GM12878 (cell line): ENCODE results near the gene WEE2. TPM values are rescaled to one million over a fixed set of nuclear protein-coding genes. Genes with fewer than 3 reads are reported as not detected.

ENCODE experiments used
- ATAC-seq: fragments of 200-7000 bp; cut with Tn5 transposase; 3 replicates; pipeline ENCODE4 v1.9.1; 2020; ENCODE audit warnings: mild to moderate bottlenecking, moderate library complexity
- BruUV-seq: library from RNA; stranded (reverse); fragments of 400-500 nt; replicated peaks from 2 replicates; lab custom pipeline; 2021; lab: Mats Ljungman, UMichigan
- CTCF ChIA-PET: fragments of 300-600 bp; sonication (Branson Sonifier 250); formaldehyde crosslinking; extraction: SDS; loops from one replicate; lab custom pipeline; 2021; ENCODE audit warnings: inconsistent platforms; lab: Yijun Ruan, JAX
- POLR2A ChIA-PET: fragments of 350-600 bp; formaldehyde crosslinking; extraction: SDS; loops from one replicate; lab custom pipeline; 2021; ENCODE audit warnings: inconsistent platforms; lab: Charles Lee
- RAD21 ChIA-PET: fragments of 300-600 bp; sonication (Branson Sonifier 250); formaldehyde crosslinking; loops from one replicate; lab custom pipeline; 2023; ENCODE audit warnings: antibody characterized with exemption; ENCODE audit not compliant: unreplicated experiment; lab: Charles Lee
- SMC1A ChIA-PET: fragments of 300-600 bp; sonication (Branson Sonifier 250); formaldehyde crosslinking; loops from one replicate; lab custom pipeline; 2023; ENCODE audit not compliant: unreplicated experiment, uncharacterized antibody; lab: Charles Lee
- DNase-seq: peaks from one replicate; pipeline ENCODE4 v3.0.0-alpha.2; 2011; ENCODE audit warnings: low read depth, low spot score
- FAIRE-seq: peaks from 3 replicates; lab custom pipeline; 2011; peaks lifted over from hg19 to GRCh38; lab: Jason Lieb, UNC
- H2AFZ ChIP-seq: 2 replicates; pipeline ENCODE4 v1.6.0; 2011; ENCODE audit warnings: low read depth, low read length, control low read depth; ENCODE audit not compliant: control insufficient read depth
- H3K27ac ChIP-seq: 2 replicates; pipeline ENCODE4 v1.5.1; 2011; ENCODE audit warnings: control low read depth; ENCODE audit not compliant: control insufficient read depth, insufficient read depth
- H3K27me3 ChIP-seq, 2 experiments: replicated peaks in 1 of 2; 2 replicates each; pipeline versions ENCODE4 v1.6.0 to v1.6.1; 2011; ENCODE audit warnings: low read length in 1 of 2; ENCODE audit not compliant: control insufficient read depth in 2 of 2, insufficient read depth in 2 of 2
- H3K36me3 ChIP-seq, 2 experiments: 2 replicates each; pipeline ENCODE4 v1.5.1; 2011; ENCODE audit warnings: low read length in 1 of 2; ENCODE audit not compliant: control insufficient read depth in 2 of 2, insufficient read depth in 2 of 2
- H3K4me1 ChIP-seq: 2 replicates; pipeline ENCODE4 v1.6.1; 2011; ENCODE audit warnings: mild to moderate bottlenecking, low read length, moderate library complexity, mixed read lengths; ENCODE audit not compliant: control insufficient read depth, insufficient read depth
- H3K4me2 ChIP-seq: 2 replicates; pipeline ENCODE4 v1.6.0; 2011; ENCODE audit warnings: control low read depth; ENCODE audit not compliant: control insufficient read depth, insufficient read depth
- H3K4me3 ChIP-seq: fragments of 200-600 bp; sonication (generic); 2 replicates; pipeline ENCODE4 v1.5.1; 2016
- H3K79me2 ChIP-seq: 2 replicates; pipeline ENCODE4 v1.6.0; 2011; ENCODE audit warnings: low read length; ENCODE audit not compliant: control insufficient read depth, insufficient read depth
- H3K9ac ChIP-seq: 2 replicates; pipeline ENCODE4 v1.8.0; 2011; ENCODE audit warnings: low read length, control low read depth, mixed read lengths; ENCODE audit not compliant: control insufficient read depth, insufficient read depth
- H3K9me3 ChIP-seq: replicated peaks from 3 replicates; pipeline ENCODE4 v1.5.1; 2011; ENCODE audit warnings: mild to moderate bottlenecking, low read length; ENCODE audit not compliant: control insufficient read depth, insufficient read depth
- H4K20me1 ChIP-seq: 2 replicates; pipeline ENCODE4 v1.6.0; 2011; ENCODE audit not compliant: control insufficient read depth, insufficient read depth
- CEBPB ChIP-seq, 2 experiments: fragments of 150-350 bp in 1 of 2; IDR thresholded peaks; 2 replicates each; pipeline ENCODE4 v1.6.1; 2012 to 2014; ENCODE audit warnings: low read depth in 2 of 2, low read length in 2 of 2, borderline replicate concordance in 1 of 2, inconsistent platforms in 1 of 2
- CHD4 ChIP-seq: fragments of 200-600 bp; sonication (generic); IDR thresholded peaks from 2 replicates; pipeline ENCODE4 v1.6.1; 2016; ENCODE audit warnings: mild to moderate bottlenecking
- MYC ChIP-seq: IDR thresholded peaks from 2 replicates; pipeline ENCODE4 v1.6.1; 2011; ENCODE audit warnings: mild to moderate bottlenecking, low read length, moderate library complexity, inconsistent platforms; ENCODE audit not compliant: insufficient read depth, insufficient replicate concordance, insufficient read length, severe bottlenecking
- NRF1 ChIP-seq: conservative IDR thresholded peaks from 2 replicates; pipeline ENCODE4 v1.6.1; 2011; ENCODE audit warnings: mild to moderate bottlenecking, low read depth, low read length, improper control_type of control experiment
- POLR2AphosphoS5 ChIP-seq: IDR thresholded peaks from 2 replicates; pipeline ENCODE4 v1.6.1; 2011; ENCODE audit warnings: mild to moderate bottlenecking, low read length, inconsistent platforms
- RCOR1 ChIP-seq: conservative IDR thresholded peaks from 2 replicates; pipeline ENCODE4 v1.6.1; 2012; ENCODE audit warnings: low read depth, low read length, improper control_type of control experiment
- SMARCA5 ChIP-seq: fragments of 450-650 bp; IDR thresholded peaks from 2 replicates; pipeline ENCODE4 v1.6.1; 2017; ENCODE audit warnings: mild to moderate bottlenecking
- SRF ChIP-seq, 2 experiments: IDR thresholded peaks; 2 replicates each; pipeline ENCODE4 v1.6.1; 2011; ENCODE audit warnings: low read depth in 2 of 2, low read length in 2 of 2, mild to moderate bottlenecking in 1 of 2, moderate library complexity in 1 of 2
- YBX1 ChIP-seq: fragments of 450-650 bp; IDR thresholded peaks from 2 replicates; pipeline ENCODE4 v1.6.1; 2016; ENCODE audit warnings: antibody characterized with exemption
- WGBS: methylation state at CpG from one replicate; pipeline ENCODE4 v1.1.6; 2016; ENCODE audit warnings: low lambda C conversion rate; ENCODE audit not compliant: insufficient replicate concordance, insufficient coverage; ENCODE audit errors: missing lambda C conversion rate; 5-methylcytosine and 5-hydroxymethylcytosine counted together
- in situ Hi-C: fragments of 300-500 bp; cut with MboI; formaldehyde crosslinking; loops from 9 replicates; pipeline ENCODE4 v1.14.3; 2018; ENCODE audit warnings: mixed read lengths
- intact Hi-C: fragments of 100-400 bp; cut with micrococcal nuclease; formaldehyde crosslinking; loops from one replicate; pipeline ENCODE4 v1.14.2; 2022; ENCODE audit not compliant: unreplicated experiment
- polyA plus RNA-seq, 11 experiments: library from polyadenylated mRNA; depleted of rRNA in 4 of 11; unstranded in 6 of 11; stranded (reverse) in 5 of 11; fragments of >200 nt; fragmentation: Nextera tagmentation in 4 of 11; fragmentation: Illumina TruSeq in 1 of 11; extraction: Ambion mirVana in 4 of 11; extraction: Trizol in 1 of 11; gene quantifications; 1 replicate in 1 of 11; 2 replicates in 10 of 11; pipeline versions ENCODE4 v1.2.1 to v1.2.3, GENCODE V29; 2011 to 2016; ENCODE audit warnings: inconsistent platforms in 2 of 11, missing spikeins in 2 of 11, low read depth in 1 of 11
- total RNA-seq, 4 experiments: library from RNA; depleted of rRNA in 3 of 4; stranded (reverse); fragments of >200 nt in 3 of 4; fragmentation: Illumina TruSeq in 1 of 4; extraction: Trizol in 1 of 4; gene quantifications; 2 replicates each; pipeline versions ENCODE4 v1.2.1 to v1.2.3, GENCODE V29; 2013 to 2021
- TF ChIP-seq, protein P1 (sequence below): IDR thresholded peaks from 2 replicates; pipeline ENCODE4 v1.6.1; 2011; ENCODE audit warnings: low read depth, mild to moderate bottlenecking, low read length, moderate library complexity, borderline replicate concordance; ENCODE audit errors: extremely low read depth
- TF ChIP-seq, protein P2 (sequence below): fragments of 450-650 bp; IDR thresholded peaks from 2 replicates; pipeline ENCODE4 v1.6.1; 2016; ENCODE audit warnings: mild to moderate bottlenecking, moderate library complexity, borderline replicate concordance
- TF ChIP-seq, protein P3 (sequence below): fragments of 450-650 bp; formaldehyde crosslinking; IDR thresholded peaks from 2 replicates; pipeline ENCODE4 v1.5.0; 2022; ENCODE audit warnings: mild to moderate bottlenecking, missing genetic modification characterization
- TF ChIP-seq, protein P4 (sequence below): IDR thresholded peaks from 2 replicates; pipeline ENCODE4 v1.6.1; 2012; ENCODE audit warnings: low read depth, low read length, improper control_type of control experiment

Gene WEE2
- total and polyA plus RNA-seq, 10 of the 15 experiments (the other 5 are each of a cell fraction or from before 2014, with no cell fraction given) = 0.02 to 0.03 (median 0.03) TPM; not detected in 7

DNA sequence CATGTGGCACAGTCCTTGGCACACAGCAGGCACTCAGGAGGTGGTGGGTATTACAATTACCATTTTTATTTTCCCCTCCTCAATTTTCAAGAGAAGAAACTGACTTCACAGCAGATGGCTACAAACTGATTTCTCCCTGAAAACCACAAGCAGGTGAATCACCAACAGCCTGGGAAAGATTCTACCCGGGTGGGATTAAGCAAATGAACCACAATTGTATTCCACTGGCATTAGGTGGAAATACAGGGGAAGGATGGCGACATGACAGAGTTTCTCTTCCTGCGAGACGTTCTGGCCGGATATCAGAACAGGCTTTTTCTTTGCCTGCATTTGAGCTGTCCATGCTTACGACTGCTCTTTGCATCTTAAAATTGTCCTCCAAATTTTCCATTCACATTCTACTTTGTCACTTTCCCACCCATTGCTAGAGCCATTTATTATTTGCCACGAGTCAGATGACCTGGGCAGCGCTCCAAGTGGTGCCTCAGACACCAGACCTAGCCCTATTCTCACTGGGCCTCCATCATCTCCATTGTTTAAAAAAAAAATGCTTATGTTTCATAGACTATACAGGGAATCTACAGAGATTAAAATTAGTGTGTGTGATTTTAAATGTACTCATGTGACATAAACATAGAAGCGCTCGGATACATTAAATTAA, 10.8 kb upstream of the WEE2 start:
- Histone ChIP-seq H3K27me3 (no peaks in the 10 kb centered on the region), H3K79me2 (peaks cover 33% of the 10 kb centered on the region), H3K9me3 (no peaks in the 10 kb centered on the region), H3K9ac (no peak overlapping the region), H2AFZ (no peak overlapping the region), H3K4me2 (no peak overlapping the region), H3K4me3 (no peak overlapping the region), H4K20me1 (no peaks in the 10 kb centered on the region), H3K27ac (no peak overlapping the region), H3K4me1 (peaks cover 1% of the 10 kb centered on the region; the same call in 1 of the 2 replicates), H3K36me3 (no peaks in the 10 kb centered on the region)
- TF ChIP-seq POLR2AphosphoS5 (no peak), SRF (IDR thresholded peaks at IDR 0.05; ENCODE audit: low read depth in 2 of 2, low read length in 2 of 2) (no peak), MYC (no peak), SMARCA5 (no peak), RCOR1 (no peak), NRF1 (no peak), YBX1 (no peak), CEBPB (IDR thresholded peaks at IDR 0.05; ENCODE audit: borderline replicate concordance in 1 of 2, low read depth in 2 of 2, low read length in 2 of 2) (no peak), CHD4 (no peak)
- TF ChIP-seq, protein P1, sequence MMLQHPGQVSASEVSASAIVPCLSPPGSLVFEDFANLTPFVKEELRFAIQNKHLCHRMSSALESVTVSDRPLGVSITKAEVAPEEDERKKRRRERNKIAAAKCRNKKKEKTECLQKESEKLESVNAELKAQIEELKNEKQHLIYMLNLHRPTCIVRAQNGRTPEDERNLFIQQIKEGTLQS = no peak
- TF ChIP-seq, protein P2, sequence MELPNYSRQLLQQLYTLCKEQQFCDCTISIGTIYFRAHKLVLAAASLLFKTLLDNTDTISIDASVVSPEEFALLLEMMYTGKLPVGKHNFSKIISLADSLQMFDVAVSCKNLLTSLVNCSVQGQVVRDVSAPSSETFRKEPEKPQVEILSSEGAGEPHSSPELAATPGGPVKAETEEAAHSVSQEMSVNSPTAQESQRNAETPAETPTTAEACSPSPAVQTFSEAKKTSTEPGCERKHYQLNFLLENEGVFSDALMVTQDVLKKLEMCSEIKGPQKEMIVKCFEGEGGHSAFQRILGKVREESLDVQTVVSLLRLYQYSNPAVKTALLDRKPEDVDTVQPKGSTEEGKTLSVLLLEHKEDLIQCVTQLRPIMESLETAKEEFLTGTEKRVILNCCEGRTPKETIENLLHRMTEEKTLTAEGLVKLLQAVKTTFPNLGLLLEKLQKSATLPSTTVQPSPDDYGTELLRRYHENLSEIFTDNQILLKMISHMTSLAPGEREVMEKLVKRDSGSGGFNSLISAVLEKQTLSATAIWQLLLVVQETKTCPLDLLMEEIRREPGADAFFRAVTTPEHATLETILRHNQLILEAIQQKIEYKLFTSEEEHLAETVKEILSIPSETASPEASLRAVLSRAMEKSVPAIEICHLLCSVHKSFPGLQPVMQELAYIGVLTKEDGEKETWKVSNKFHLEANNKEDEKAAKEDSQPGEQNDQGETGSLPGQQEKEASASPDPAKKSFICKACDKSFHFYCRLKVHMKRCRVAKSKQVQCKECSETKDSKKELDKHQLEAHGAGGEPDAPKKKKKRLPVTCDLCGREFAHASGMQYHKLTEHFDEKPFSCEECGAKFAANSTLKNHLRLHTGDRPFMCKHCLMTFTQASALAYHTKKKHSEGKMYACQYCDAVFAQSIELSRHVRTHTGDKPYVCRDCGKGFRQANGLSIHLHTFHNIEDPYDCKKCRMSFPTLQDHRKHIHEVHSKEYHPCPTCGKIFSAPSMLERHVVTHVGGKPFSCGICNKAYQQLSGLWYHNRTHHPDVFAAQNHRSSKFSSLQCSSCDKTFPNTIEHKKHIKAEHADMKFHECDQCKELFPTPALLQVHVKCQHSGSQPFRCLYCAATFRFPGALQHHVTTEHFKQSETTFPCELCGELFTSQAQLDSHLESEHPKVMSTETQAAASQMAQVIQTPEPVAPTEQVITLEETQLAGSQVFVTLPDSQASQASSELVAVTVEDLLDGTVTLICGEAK = no peak
- TF ChIP-seq, protein P3, sequence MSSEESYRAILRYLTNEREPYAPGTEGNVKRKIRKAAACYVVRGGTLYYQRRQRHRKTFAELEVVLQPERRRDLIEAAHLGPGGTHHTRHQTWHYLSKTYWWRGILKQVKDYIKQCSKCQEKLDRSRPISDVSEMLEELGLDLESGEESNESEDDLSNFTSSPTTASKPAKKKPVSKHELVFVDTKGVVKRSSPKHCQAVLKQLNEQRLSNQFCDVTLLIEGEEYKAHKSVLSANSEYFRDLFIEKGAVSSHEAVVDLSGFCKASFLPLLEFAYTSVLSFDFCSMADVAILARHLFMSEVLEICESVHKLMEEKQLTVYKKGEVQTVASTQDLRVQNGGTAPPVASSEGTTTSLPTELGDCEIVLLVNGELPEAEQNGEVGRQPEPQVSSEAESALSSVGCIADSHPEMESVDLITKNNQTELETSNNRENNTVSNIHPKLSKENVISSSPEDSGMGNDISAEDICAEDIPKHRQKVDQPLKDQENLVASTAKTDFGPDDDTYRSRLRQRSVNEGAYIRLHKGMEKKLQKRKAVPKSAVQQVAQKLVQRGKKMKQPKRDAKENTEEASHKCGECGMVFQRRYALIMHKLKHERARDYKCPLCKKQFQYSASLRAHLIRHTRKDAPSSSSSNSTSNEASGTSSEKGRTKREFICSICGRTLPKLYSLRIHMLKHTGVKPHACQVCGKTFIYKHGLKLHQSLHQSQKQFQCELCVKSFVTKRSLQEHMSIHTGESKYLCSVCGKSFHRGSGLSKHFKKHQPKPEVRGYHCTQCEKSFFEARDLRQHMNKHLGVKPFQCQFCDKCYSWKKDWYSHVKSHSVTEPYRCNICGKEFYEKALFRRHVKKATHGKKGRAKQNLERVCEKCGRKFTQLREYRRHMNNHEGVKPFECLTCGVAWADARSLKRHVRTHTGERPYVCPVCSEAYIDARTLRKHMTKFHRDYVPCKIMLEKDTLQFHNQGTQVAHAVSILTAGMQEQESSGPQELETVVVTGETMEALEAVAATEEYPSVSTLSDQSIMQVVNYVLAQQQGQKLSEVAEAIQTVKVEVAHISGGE (CRISPR knock-in tag) = no peak
- TF ChIP-seq, protein P4, sequence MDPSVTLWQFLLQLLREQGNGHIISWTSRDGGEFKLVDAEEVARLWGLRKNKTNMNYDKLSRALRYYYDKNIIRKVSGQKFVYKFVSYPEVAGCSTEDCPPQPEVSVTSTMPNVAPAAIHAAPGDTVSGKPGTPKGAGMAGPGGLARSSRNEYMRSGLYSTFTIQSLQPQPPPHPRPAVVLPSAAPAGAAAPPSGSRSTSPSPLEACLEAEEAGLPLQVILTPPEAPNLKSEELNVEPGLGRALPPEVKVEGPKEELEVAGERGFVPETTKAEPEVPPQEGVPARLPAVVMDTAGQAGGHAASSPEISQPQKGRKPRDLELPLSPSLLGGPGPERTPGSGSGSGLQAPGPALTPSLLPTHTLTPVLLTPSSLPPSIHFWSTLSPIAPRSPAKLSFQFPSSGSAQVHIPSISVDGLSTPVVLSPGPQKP = no peak
- ChIA-PET SMC1A (interaction anchor here (1.1 to 2.0 kb wide), 3 partner anchors 8 to 42 kb away, joined by 3 to 5 read pairs (median 4); no protein-coding TSS in a partner anchor), RAD21 (no interaction called here), POLR2A (no interaction called here), CTCF (interaction anchor here (1.9 to 4.2 kb wide), 3 partner anchors 43 to 48 kb away, joined by 7 to 32 read pairs (median 11); no protein-coding TSS in a partner anchor)
- no peak for DNase-seq
- no TSS peak for BruUV-seq
- in situ Hi-C loops (no loop called here), intact Hi-C loops (no loop called here)
- no peak for FAIRE-seq
- no peak for ATAC-seq
- WGBS = 86% methylated on average over 10 of the region's 10 CpGs
